Measurements from ENCODE around the gene RANBP17.

Gene RANBP17

GRCh38 chr5:171299228-171299627 is 437.4 kb downstream of the RANBP17 start:
- Histone ChIP-seq H3K4me2 (ENCODE audit: low read length) (no peak overlapping the region), H3K9ac (no peak overlapping the region), H3K27me3 (ENCODE audit: control insufficient read depth, insufficient read depth, low read length) (no peaks in the 10 kb centered on the region), H3K4me1 (no peaks in the 10 kb centered on the region), H3K9me3 (ENCODE audit: control insufficient read depth, low read length) (no peaks in the 10 kb centered on the region), H3K79me2 (no peaks in the 10 kb centered on the region), H3K27ac (no peak overlapping the region), H3K4me3 (ENCODE audit: low read depth, low read length) (no peak overlapping the region), H2AFZ (no peak overlapping the region), H3K36me3 (ENCODE audit: control insufficient read depth, insufficient read depth, low read length) (no peaks in the 10 kb centered on the region)
- no peak for TF ChIP-seq CTCF (IDR thresholded peaks at IDR 0.05)

GRCh38 chr5:171299851-171300250 is 438.0 kb downstream of the RANBP17 start:
- Histone ChIP-seq H3K27ac (no peak overlapping the region), H3K9me3 (ENCODE audit: control insufficient read depth, low read length) (no peaks in the 10 kb centered on the region), H3K27me3 (ENCODE audit: control insufficient read depth, insufficient read depth, low read length) (no peaks in the 10 kb centered on the region), H3K4me3 (ENCODE audit: low read depth, low read length) (no peak overlapping the region), H2AFZ (no peak overlapping the region), H3K4me2 (ENCODE audit: low read length) (no peak overlapping the region), H3K79me2 (no peaks in the 10 kb centered on the region), H3K9ac (no peak overlapping the region), H3K36me3 (ENCODE audit: control insufficient read depth, insufficient read depth, low read length) (no peaks in the 10 kb centered on the region), H3K4me1 (no peaks in the 10 kb centered on the region)
- TF ChIP-seq CTCF (IDR thresholded peaks at IDR 0.05): no peak

- H3K27ac ChIP-seq: no peak overlapping the region
- H3K4me2 ChIP-seq (ENCODE audit: low read length): no peak overlapping the region
- no peak for TF ChIP-seq CTCF (IDR thresholded peaks at IDR 0.05)
- no peak overlapping the region for H3K4me3 ChIP-seq (ENCODE audit: low read depth, low read length)
- no peaks in the 10 kb centered on the region for H3K4me1 ChIP-seq
- no peak overlapping the region for H3K9ac ChIP-seq
- no peaks in the 10 kb centered on the region for H3K9me3 ChIP-seq (ENCODE audit: control insufficient read depth, low read length)
- no peaks in the 10 kb centered on the region for H3K36me3 ChIP-seq (ENCODE audit: control insufficient read depth, insufficient read depth, low read length)
- H2AFZ ChIP-seq: no peak overlapping the region
- H3K27me3 ChIP-seq (ENCODE audit: control insufficient read depth, insufficient read depth, low read length): no peaks in the 10 kb centered on the region
- no peaks in the 10 kb centered on the region for H3K79me2 ChIP-seq
Measured at GRCh38 chr5:171300358-171300757, 438.5 kb downstream of the RANBP17 start.

GRCh38 chr5:171306166-171306565 is 444.3 kb downstream of the RANBP17 start:
- Histone ChIP-seq H2AFZ (no peak overlapping the region), H3K79me2 (no peaks in the 10 kb centered on the region), H3K9ac (no peak overlapping the region), H3K4me1 (no peaks in the 10 kb centered on the region), H3K4me3 (ENCODE audit: low read depth, low read length) (no peak overlapping the region), H3K36me3 (ENCODE audit: control insufficient read depth, insufficient read depth, low read length) (no peaks in the 10 kb centered on the region), H3K9me3 (ENCODE audit: control insufficient read depth, low read length) (no peaks in the 10 kb centered on the region), H3K27me3 (ENCODE audit: control insufficient read depth, insufficient read depth, low read length) (peaks cover 25% of the 10 kb centered on the region), H3K4me2 (ENCODE audit: low read length) (no peak overlapping the region), H3K27ac (no peak overlapping the region)
- TF ChIP-seq CTCF (IDR thresholded peaks at IDR 0.05): no peak

- H2AFZ ChIP-seq: no peak overlapping the region
- TF ChIP-seq CTCF (IDR thresholded peaks at IDR 0.05): no peak
- peaks cover 26% of the 10 kb centered on the region for H3K27me3 ChIP-seq (ENCODE audit: control insufficient read depth, insufficient read depth, low read length)
- no peak overlapping the region for H3K9ac ChIP-seq
- no peak overlapping the region for H3K4me3 ChIP-seq (ENCODE audit: low read depth, low read length)
- H3K4me2 ChIP-seq (ENCODE audit: low read length): no peak overlapping the region
- H3K9me3 ChIP-seq (ENCODE audit: control insufficient read depth, low read length): no peaks in the 10 kb centered on the region
- H3K36me3 ChIP-seq (ENCODE audit: control insufficient read depth, insufficient read depth, low read length): no peaks in the 10 kb centered on the region
- H3K79me2 ChIP-seq: no peaks in the 10 kb centered on the region
- no peak overlapping the region for H3K27ac ChIP-seq
- no peaks in the 10 kb centered on the region for H3K4me1 ChIP-seq
Measured at GRCh38 chr5:171306781-171307591, 445.2 kb downstream of the RANBP17 start.
